Panc1 (cell line): ENCODE data around the gene ADA.

Experiments used
- POLR2AphosphoS5 ChIP-seq: IDR thresholded peaks from 2 replicates; pipeline ENCODE4 v1.6.1; 2012; ENCODE audit warnings: mild to moderate bottlenecking, low read depth, low read length, moderate library complexity
- REST ChIP-seq, 2 experiments: IDR thresholded peaks; 2 replicates each; pipeline ENCODE4 v1.6.1; 2011 to 2012; ENCODE audit warnings: low read depth in 2 of 2, control low read depth in 1 of 2, low read length in 1 of 2, mild to moderate bottlenecking in 1 of 2, moderate library complexity in 1 of 2; ENCODE audit not compliant: insufficient read depth in 1 of 2
- TF ChIP-seq, protein P1 (sequence below): fragments of 450-650 bp; IDR thresholded peaks from 2 replicates; pipeline ENCODE4 v1.5.1; 2017; ENCODE audit warnings: mild to moderate bottlenecking

- TF ChIP-seq POLR2AphosphoS5: no peak
- TF ChIP-seq, protein P1, sequence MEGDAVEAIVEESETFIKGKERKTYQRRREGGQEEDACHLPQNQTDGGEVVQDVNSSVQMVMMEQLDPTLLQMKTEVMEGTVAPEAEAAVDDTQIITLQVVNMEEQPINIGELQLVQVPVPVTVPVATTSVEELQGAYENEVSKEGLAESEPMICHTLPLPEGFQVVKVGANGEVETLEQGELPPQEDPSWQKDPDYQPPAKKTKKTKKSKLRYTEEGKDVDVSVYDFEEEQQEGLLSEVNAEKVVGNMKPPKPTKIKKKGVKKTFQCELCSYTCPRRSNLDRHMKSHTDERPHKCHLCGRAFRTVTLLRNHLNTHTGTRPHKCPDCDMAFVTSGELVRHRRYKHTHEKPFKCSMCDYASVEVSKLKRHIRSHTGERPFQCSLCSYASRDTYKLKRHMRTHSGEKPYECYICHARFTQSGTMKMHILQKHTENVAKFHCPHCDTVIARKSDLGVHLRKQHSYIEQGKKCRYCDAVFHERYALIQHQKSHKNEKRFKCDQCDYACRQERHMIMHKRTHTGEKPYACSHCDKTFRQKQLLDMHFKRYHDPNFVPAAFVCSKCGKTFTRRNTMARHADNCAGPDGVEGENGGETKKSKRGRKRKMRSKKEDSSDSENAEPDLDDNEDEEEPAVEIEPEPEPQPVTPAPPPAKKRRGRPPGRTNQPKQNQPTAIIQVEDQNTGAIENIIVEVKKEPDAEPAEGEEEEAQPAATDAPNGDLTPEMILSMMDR: no peak
- no peak for TF ChIP-seq REST (IDR thresholded peaks at IDR 0.05; ENCODE audit: insufficient read depth in 1 of 2, low read depth in 2 of 2, low read length in 1 of 2)
Observed at GRCh38 chr20:44662261-44662660, 10.8 kb upstream of the ADA start.
